ENCODE data around the gene EXOC6. TPM values are rescaled to one million over a fixed set of nuclear protein-coding genes. Genes with fewer than 3 reads are reported as not detected.

Gene EXOC6
- total and polyA plus RNA-seq, 2 of the 13 experiments (the other 11 are each of a cell fraction or from before 2014, with no cell fraction given) = 22.2 to 29.2 TPM

GRCh38 chr10:93071674-93072224 is 223.4 kb downstream of the EXOC6 start (continued):
- peak; percentile 50 to 74; a peak in 2 of 4 replicates for TF ChIP-seq NR2F1 (CRISPR knock-in tag; IDR thresholded peaks at IDR 0.05)
- no peak for TF ChIP-seq HCFC1 (IDR thresholded peaks at IDR 0.05; ENCODE audit: low read depth, low read length)
- TF ChIP-seq HDAC1 (CRISPR knock-in tag; IDR thresholded peaks at IDR 0.05) = peak; percentile 79
- peak; percentile 5; the same call in 1 of the 2 replicates for TF ChIP-seq CEBPG (CRISPR knock-in tag; IDR thresholded peaks at IDR 0.05)
- TF ChIP-seq BATF2 (CRISPR knock-in tag; IDR thresholded peaks at IDR 0.05) = no peak
- no peak for TF ChIP-seq ZNF430 (CRISPR knock-in tag; IDR thresholded peaks at IDR 0.05)
- TF ChIP-seq, protein P1, sequence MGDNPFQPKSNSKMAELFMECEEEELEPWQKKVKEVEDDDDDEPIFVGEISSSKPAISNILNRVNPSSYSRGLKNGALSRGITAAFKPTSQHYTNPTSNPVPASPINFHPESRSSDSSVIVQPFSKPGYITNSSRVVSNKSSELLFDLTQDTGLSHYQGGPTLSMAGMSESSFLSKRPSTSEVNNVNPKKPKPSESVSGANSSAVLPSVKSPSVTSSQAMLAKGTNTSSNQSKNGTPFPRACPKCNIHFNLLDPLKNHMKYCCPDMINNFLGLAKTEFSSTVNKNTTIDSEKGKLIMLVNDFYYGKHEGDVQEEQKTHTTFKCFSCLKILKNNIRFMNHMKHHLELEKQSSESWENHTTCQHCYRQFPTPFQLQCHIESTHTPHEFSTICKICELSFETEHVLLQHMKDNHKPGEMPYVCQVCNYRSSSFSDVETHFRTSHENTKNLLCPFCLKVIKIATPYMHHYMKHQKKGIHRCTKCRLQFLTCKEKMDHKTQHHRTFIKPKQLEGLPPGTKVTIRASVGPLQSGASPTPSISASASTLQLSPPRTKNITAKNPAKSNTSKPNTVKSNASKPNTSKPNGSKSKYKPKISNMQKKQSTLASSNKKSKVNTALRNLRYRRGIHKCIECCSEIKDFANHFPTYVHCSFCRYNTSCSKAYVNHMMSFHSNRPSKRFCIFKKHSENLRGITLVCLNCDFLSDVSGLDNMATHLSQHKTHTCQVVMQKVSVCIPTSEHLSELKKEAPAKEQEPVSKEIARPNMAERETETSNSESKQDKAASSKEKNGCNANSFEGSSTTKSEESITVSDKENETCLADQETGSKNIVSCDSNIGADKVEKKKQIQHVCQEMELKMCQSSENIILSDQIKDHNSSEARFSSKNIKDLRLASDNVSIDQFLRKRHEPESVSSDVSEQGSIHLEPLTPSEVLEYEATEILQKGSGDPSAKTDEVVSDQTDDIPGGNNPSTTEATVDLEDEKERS (CRISPR knock-in tag; IDR thresholded peaks at IDR 0.05) = no peak
- TF ChIP-seq GATA4 (IDR thresholded peaks at IDR 0.05; ENCODE audit: borderline replicate concordance, low read depth) = no peak
- TF ChIP-seq, protein P2, sequence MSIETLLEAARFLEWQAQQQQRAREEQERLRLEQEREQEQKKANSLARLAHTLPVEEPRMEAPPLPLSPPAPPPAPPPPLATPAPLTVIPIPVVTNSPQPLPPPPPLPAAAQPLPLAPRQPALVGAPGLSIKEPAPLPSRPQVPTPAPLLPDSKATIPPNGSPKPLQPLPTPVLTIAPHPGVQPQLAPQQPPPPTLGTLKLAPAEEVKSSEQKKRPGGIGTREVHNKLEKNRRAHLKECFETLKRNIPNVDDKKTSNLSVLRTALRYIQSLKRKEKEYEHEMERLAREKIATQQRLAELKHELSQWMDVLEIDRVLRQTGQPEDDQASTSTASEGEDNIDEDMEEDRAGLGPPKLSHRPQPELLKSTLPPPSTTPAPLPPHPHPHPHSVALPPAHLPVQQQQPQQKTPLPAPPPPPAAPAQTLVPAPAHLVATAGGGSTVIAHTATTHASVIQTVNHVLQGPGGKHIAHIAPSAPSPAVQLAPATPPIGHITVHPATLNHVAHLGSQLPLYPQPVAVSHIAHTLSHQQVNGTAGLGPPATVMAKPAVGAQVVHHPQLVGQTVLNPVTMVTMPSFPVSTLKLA (IDR thresholded peaks at IDR 0.05) = no peak
- TF ChIP-seq EED (CRISPR knock-in tag; IDR thresholded peaks at IDR 0.05) = no peak
- TF ChIP-seq ZNF598 (CRISPR knock-in tag; IDR thresholded peaks at IDR 0.05; ENCODE audit: borderline replicate concordance) = no peak
- 0 out of 2 replicates have a peak, but pooled peaks have one; percentile 47 for TF ChIP-seq ZBTB20 (CRISPR knock-in tag; IDR thresholded peaks at IDR 0.05; ENCODE audit: borderline replicate concordance, low read depth)
- TF ChIP-seq, protein P3, sequence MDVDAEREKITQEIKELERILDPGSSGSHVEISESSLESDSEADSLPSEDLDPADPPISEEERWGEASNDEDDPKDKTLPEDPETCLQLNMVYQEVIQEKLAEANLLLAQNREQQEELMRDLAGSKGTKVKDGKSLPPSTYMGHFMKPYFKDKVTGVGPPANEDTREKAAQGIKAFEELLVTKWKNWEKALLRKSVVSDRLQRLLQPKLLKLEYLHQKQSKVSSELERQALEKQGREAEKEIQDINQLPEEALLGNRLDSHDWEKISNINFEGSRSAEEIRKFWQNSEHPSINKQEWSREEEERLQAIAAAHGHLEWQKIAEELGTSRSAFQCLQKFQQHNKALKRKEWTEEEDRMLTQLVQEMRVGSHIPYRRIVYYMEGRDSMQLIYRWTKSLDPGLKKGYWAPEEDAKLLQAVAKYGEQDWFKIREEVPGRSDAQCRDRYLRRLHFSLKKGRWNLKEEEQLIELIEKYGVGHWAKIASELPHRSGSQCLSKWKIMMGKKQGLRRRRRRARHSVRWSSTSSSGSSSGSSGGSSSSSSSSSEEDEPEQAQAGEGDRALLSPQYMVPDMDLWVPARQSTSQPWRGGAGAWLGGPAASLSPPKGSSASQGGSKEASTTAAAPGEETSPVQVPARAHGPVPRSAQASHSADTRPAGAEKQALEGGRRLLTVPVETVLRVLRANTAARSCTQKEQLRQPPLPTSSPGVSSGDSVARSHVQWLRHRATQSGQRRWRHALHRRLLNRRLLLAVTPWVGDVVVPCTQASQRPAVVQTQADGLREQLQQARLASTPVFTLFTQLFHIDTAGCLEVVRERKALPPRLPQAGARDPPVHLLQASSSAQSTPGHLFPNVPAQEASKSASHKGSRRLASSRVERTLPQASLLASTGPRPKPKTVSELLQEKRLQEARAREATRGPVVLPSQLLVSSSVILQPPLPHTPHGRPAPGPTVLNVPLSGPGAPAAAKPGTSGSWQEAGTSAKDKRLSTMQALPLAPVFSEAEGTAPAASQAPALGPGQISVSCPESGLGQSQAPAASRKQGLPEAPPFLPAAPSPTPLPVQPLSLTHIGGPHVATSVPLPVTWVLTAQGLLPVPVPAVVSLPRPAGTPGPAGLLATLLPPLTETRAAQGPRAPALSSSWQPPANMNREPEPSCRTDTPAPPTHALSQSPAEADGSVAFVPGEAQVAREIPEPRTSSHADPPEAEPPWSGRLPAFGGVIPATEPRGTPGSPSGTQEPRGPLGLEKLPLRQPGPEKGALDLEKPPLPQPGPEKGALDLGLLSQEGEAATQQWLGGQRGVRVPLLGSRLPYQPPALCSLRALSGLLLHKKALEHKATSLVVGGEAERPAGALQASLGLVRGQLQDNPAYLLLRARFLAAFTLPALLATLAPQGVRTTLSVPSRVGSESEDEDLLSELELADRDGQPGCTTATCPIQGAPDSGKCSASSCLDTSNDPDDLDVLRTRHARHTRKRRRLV (CRISPR knock-in tag; IDR thresholded peaks at IDR 0.05) = no peak
- TF ChIP-seq ZNF687 (CRISPR knock-in tag; IDR thresholded peaks at IDR 0.05) = peak; percentile 79
